ENCODE measurements around the gene GTPBP4. TPM values are rescaled to one million over a fixed set of nuclear protein-coding genes. Genes with fewer than 3 reads are reported as not detected.

The GTPBP4 gene
- total RNA-seq (2022; extraction: Qiagen RNA extraction; ENCODE audit: low read depth), result 93.1 to 171 TPM (median 102 TPM) in 5 replicates

DNA sequence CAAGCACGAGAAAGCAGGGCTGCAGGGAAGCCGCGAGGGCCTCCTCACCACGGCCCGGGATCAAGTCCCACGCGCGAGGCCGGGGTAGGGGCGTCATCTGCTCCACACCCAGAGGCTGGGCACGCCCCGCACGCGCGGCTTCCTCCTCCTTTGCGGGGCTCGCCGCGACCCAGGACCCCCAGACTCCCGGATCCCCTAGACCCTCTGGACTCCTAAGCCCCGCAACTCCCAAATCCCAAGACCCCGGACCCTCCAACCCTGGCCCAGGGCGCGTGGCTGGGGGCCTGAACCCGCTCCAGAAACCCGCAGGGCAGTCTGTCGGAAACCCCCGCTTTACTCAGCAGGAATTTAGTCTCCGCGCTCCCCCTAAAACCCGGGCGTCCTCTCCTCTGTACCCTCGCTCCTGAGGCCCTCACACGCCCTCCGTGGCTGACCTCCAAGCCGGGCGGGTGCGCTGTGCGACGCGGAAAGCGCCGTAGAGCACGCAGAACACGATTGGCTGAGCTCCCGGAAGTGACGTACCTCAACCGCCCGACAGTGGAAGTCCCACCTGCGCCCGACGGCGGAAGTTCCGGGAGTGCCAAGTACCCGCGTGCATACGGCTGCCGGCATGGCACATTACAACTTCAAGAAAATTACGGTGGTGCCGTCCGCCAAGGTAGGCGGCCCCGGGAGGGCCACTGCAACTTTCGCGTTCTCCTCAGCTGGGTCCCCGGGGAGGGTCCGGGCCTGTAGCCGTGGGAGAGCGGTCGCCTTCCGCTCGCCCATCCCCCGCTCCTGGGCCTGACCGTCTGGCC lies at the start of gene GTPBP4:
Gene GTPBP4 (plus strand): TSS at position 565 of the 797 bp plus-strand sequence. CDS start 46 bp downstream, at position 611.

DNA sequence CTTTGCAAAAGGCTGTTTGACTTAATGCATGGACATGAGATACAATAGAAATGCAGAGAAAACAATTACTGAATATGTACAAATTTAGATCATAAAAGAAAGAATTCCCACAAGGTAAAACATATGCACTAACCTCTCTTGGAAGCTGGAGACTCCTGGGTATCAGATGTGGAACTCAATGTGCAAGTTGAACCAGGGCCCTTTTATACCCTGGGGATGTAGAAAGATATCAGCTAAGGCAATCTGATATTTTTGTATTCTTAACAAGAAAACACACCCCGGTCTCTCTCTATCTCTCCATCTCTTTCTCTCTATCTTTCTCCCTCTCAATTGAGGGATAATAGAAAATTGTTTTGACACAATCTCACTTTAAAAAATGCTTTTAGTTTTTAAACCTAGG lies 37.4 kb downstream of the GTPBP4 start, which contains the start of gene IDI2:
Gene IDI2 (minus strand): TSS at position 177 of the 400 bp plus-strand sequence. CDS start 1,136 bp downstream, outside the sequence.

DNA sequence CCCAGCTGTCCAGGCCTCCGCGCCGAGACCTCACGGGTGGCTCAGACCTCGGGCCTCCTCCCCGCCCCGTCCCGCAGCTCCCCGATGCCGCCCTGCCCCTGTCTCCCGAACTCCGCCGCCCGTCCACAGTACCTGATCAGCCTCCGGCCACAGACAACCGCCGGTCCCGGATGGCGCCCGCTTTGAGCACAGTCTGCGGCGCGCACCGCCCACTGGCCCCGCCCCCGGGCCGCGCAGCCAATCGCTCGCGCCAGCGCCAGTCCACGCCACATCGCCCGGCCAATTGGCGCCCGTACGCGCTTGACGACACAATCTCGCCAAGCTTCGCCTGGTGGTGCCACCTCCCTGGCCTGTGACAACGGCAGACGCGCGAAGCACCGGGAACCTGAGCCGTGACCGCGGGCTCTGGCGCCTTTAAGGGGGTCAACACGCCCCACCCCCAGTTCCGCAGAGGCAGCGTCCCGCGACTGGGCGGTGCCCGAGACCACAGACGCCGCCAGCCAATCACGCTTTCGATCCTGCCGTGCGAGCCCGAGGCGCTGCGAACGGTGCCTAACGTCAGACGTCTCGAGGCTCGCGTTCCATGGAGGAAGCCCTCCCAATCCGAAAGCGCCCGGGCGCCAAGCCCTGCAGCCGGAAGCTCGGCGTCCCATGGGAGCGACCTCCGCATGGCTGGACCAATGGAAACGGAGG lies 60.6 kb downstream of the GTPBP4 start, which contains the start of gene IDI1:
Gene IDI1 (minus strand): TSS at position 388 of the 693 bp plus-strand sequence. CDS start 116 bp downstream, at position 272.

DNA sequence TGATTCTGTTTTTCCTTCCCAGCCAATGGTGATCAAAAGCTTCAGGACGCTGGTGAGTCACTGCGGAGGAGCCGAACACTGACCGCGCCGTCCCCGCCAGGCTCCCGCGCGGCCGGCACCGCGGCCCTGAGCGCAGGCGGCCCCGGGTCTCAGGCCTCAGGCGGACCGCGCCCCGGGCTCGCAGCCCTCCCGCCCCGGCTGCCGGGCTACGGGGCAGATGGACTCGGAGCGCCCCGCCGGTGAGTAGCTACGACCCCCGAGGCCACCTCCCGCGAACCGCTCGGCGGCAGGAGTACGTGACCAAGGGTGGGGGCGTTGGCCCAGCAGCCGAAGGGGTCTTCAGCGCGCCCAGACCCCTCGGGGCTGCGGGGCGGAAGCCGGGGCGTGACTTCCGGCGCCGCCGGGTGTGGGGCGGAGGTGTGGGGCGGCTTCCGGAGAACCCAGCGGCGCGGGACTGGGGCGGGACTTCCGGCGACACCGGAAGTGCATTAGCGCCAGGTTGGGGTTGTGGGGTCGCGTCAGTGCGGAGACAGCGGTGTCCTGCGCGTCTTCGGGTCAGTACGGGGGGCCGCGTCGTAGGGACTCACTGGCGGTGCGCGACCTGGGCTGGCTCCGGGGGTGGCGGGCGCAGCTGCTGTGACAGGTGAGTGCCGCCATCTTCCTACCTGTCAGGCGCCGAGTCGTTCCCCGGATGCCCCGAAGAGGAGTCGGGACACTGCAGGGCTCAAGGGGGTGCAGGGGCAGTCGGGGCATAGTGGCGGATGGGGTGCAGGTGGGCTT lies 68.3 kb downstream of the GTPBP4 start, which contains the start of gene WDR37:
Gene WDR37 (plus strand): TSS at position 60 of the 780 bp plus-strand sequence. CDS start 15,771 bp downstream, outside the sequence.

Other genes starting within 250 kb of the GTPBP4 start
- gene LARP4B, start 56.7 kb upstream of the GTPBP4 start, total RNA-seq (2022; extraction: Qiagen RNA extraction; ENCODE audit: low read depth), result 28.8 to 42.1 TPM (median 37.4 TPM) in 5 replicates
- gene IDI2, start 37.4 kb downstream of the GTPBP4 start, total RNA-seq (2022; extraction: Qiagen RNA extraction; ENCODE audit: low read depth), result not detected in 5 replicates
- 20.4 to 31.2 TPM (median 29.7 TPM) in 5 replicates for gene IDI1, start 60.7 kb downstream of the GTPBP4 start, total RNA-seq (2022; extraction: Qiagen RNA extraction; ENCODE audit: low read depth)
- 7.7 to 8.6 TPM (median 8.1 TPM) in 5 replicates for gene WDR37, start 68.0 kb downstream of the GTPBP4 start, total RNA-seq (2022; extraction: Qiagen RNA extraction; ENCODE audit: low read depth)